ENCODE data around the gene GPS2.
"Not testable (repeated sequence)": the region's sequence is repeated elsewhere in the genome, so short reads cannot be mapped to it uniquely, and the experiment has no call there.

The GPS2 gene

DNA sequence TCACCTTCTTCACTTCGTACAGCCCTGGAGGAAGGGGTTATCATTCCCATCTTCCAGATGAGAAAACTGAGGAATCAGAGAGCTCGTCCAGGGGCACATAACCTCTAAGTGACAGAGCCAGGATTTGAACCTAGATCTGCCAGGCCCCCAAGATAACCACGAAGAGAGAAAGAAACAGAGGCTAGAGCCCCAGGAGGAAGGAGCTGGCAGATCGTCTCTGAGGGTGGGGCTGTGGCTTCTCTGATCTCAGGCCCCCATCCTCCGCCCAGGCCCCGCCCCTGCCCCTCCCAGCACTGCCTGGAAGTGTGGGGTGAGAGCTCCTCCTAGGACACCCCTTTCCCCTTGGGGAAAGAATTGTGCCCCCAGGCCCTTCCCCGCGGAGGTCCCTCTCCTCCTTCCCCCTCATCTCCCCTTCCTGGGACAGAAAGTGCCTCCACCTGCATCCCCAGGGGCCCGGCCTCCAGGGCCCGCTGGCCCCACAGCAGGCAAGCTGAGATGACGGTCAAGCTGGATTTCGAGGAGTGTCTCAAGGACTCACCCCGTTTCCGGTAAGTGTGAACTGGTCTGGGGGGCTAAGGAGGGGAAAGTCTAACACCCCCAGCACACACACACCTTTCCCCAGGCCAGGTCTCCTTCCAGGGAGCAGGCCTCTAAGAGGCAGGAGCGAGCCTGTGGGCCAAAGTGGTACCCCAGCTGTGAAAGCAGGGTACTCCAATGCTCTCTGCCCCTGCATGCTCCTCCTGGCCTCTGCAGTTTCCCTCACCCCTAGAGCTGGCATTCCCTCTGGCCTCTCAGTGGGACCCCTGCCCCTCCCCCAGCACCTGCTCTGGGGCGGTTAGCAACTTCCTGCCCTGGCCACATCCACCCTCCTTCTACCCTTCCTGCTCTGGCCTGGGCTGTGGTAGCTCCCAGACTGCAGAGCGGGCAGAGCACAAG is 21.3 kb upstream of the GPS2 start, which contains the start of gene ACAP1:
Gene ACAP1 (plus strand): TSS at position 290 of the 936 bp plus-strand sequence. CDS start 206 bp downstream, at position 496.
- DNase-seq, result no peak

DNA sequence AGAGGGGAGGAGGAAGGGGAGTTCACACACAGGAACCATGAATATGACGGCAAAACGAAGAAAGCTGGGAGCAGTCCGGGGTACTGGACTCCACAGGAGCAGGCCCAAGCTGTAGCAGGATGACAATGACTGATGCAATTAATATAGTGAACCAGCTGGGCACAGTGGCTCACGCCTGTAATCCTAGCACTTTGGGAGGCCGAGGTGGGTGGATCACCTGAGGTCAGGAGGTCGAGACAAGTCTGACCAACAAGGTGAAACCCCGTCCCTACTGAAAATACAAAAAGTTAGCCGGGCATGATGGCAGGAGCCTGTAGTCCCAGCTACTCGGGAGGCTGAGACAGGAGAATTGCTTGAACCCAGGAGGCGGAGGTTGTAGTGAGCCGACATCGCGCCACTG is 20.6 kb upstream of the GPS2 start:
- DNase-seq, result not testable (repeated sequence)

DNA sequence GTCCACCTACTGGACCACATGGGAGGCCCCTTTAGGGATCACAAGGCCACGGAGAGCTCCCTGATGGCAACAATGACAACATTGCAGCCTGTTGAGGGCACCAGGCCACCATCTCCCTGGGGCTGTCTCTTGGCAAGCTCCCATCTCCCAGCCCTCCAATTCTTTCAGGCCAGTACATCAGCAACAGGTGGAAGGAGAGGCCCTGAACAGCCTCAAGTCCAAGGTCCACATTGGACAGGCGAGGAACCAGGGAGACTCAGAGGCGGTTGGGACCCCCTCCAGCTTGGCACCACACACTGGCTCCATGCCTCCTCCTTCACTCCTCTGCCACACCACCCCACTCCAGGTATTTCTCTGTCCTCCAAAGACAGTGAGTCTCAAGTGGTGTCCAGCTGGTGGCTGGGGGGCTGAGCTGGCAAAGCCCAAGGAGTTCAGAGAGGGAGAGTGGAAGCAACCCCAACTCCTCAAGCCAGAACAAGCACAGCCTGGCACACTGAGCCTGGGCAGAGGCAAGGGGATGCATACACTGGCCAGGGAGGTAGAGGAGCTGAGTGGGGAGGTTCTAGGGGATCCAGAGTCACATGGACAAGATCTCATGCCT is 19.9 kb upstream of the GPS2 start:
- no peak for DNase-seq

DNA sequence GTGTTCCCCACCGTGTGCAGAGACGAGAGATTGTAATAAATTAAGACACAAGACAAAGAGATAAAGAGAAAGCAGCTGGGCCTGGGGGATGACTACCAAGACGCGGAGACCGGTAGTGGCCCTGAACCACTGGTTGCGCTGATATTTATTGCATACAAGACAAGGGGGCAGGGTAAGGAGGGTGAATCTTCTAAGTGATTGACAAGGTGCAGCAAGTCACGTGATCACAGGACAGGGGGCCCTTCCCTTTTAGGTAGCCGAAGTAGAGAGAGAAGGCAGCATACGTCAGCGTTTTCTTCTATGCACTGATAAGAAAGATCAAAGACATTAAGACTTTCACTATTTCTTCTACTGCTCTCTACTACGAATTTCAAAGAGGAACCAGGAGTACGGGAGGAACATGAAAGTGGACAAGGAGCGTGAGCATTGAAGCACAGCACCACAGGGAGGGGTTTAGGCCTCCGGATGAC is 17.5 kb upstream of the GPS2 start:
- not testable (repeated sequence) for DNase-seq

DNA sequence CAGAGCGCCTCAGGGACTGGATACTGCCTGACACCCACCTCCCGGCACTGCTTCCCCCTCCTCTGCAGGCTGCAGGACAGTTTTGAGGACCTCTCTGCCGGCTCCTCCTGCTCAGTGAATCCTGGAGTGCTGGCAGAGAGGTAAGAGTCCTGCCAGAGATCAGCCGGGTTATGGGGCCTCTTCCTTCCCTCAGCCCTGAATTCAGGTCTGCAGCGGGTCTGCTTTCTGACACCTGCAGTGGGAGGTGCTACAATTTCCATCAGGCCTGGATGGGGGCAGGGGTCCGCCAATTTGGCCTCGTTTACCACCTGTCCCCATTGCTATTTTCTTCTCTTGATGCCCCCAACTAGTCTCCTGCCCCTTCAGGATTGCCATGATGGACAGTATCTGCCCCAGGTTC is 17.0 kb upstream of the GPS2 start:
- DNase-seq, result no peak

DNA sequence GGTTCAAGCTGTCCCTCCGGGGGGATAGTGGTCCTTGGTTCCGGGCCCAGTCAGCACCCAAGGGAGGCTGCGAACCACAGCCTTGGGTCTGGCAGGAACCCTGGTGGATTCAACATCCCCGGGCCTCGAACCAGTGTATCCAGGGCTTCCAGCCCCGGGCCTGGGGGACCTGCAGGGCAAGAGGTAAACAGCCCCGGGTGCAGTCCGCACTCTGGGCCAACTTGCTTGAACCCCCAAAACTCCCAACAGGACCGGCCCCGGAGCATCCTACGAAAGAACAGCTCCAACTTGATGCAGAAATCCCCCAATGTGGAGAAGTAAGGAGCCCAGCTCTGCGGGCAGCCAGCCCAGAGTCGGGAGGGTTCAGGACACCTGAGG is 15.5 kb upstream of the GPS2 start:
- no peak for DNase-seq

DNA sequence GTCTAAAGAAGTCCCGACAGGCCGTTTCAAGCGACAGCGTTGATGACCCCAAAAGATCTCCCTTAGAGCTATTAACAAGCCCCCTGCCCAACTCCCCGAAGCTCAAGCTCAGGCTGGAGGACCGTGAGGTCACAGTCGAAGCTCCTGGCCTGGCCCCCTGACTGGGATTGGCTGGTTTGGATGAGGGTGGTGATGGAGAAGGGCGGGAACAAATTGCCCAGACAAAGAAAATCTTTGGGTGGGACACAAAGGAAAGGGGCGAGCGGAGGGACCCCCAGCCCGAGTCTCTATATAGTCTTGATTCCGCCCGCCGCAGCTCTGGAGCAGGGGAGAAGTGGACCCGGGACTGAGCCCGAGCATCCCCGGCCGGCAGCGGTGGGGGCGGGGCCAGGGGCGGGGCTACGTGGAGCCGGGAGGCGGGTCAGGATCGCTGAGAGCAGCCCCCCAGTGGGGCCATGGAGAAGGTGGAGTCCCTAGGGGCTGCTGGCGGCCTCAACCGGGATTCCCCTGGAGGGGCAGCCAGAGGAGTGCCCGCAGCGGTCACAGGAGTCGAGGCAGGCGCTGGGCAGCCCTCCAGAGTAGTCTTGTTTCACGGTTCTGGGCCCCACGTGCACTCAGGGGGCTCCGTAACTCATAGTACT is 15.0 kb upstream of the GPS2 start:
- DNase-seq, result no peak

DNA sequence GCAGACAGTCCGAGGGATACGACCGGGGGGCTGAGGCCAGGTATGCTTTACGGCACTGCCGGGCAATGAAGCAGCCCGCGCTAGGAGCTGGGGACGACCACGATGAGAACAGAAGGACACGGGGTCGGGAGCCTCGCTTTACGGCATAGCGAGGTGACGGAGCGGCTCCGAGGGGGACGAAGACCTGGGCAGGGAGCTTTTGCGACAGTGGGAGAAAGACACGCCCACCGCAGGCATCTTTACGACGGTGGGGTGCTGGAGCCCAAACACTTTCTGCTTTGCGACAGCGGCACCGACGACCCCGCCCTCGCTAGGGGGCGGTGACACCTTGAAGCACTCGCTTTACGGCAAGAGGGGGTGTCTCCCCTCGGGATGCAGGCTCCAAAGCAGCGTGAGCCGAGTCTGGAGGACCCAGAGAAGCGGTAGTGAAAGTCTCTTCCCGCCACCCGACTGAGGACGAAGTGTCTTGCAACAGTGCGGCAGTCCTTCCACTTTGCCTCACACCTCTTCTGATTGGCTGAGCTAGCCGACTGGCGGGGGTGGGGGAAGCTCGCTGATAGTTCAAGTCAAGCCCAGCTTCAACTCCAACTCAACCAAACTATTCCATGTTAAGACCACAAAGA is 14.3 kb upstream of the GPS2 start:
- peak; percentile 82 to 90 for DNase-seq

DNA sequence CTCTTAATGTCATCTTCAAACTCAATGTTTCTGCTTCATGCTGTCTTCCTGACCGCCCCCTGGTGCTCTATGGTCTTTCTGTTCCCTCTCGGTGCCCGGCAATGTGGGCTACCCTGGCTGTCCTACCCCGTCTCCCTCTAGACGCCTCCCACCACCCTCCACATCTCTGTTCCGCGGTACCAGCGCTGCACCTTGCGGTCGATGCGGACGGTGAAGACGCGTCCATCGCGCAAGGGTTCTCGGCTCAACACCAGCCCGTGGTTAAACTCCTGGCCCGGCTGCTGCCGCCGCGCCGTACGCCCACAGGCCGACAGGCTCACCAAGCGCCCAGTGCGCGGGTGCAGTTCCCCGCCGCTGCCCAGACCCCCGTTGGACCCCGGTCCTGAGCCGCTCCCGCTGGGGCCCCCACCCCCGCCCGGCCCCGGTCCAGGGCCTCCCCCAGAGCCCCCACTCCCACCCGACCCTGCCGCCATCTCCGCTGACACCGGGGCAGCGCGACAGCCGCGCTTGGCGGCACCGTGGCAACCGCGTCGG is 13.7 kb upstream of the GPS2 start, which contains the start of gene NEURL4:
Gene NEURL4 (minus strand): TSS at position 496 of the 534 bp plus-strand sequence. CDS start 23 bp downstream, at position 473.
- no peak for DNase-seq

DNA sequence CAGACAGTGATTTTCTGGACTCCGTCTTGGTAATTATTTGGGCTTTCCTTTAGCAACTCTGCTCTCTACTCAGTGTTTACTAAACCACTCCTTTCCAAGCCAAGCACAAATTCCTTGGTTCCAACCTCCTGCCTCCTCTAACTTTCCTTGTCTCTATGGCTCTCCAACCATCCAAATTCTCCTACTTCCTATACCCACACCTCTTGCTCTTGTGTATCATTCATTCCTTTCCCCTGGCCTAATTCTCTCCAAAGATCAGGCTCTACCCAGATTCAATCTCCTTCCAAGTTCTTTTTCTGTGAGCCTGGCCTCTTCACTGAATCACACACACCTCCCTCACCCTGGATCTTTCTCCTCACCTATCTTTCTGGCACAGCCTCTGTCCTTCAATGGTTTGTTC is 12.8 kb upstream of the GPS2 start:
- DNase-seq, result no peak

DNA sequence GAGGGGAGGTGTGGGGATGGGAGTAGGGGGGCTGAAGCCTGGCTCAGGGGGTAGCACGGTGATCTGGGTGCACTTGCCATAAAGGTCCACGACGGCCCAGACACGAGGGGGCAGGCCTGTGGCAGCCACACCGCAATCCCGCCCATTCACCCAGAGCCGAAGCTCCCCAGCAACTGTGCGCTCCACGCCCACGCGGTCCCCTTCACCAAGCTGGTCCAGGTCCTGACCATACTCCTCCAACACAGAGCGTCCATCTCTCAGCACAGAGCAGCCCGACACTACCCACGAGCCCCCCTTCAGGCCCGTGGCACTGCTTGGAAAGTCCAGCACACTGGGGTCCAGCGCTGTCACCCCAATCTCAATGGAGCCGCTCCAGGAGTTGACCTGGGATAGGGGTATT is 12.3 kb upstream of the GPS2 start:
- no peak for DNase-seq

DNA sequence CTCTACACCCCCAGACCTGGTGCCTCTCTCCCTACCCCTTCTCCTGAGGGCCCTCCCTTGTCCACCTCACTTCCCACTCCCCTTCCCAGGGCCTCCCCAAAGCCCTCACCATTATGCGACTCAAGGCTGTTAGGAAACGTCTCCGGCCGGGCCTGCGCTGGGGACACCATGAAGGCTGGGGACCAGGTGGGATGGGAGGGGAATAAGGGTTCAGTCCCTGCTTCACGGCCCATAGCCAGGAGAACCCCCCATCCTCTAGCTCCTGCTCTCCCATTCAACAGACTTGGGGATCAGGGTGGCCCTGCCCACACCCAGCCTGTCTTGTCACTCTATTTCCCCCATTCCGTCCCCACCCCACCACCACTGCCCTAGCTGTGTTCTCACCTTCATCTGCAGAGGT is 11.9 kb upstream of the GPS2 start:
- no peak for DNase-seq

DNA sequence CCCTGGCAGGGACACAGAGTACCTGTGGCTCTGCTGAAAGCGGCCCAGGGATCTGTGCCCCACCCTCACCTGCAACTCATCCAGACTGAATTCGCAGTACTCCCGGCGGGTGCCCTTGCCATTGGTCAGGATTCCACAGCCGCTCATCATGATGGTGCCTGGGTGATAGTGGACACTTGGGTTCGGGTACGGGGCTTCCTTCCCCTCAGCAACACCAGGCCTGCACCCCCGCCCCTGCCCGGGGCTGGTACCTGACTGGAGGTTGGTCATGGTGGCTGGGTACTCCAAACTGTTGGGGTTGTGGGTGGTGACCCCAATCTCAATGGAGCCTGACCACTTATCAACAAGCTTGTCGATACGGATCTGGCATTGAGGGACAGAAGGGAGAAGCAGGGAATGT is 11.0 kb upstream of the GPS2 start:
- no peak for DNase-seq

DNA sequence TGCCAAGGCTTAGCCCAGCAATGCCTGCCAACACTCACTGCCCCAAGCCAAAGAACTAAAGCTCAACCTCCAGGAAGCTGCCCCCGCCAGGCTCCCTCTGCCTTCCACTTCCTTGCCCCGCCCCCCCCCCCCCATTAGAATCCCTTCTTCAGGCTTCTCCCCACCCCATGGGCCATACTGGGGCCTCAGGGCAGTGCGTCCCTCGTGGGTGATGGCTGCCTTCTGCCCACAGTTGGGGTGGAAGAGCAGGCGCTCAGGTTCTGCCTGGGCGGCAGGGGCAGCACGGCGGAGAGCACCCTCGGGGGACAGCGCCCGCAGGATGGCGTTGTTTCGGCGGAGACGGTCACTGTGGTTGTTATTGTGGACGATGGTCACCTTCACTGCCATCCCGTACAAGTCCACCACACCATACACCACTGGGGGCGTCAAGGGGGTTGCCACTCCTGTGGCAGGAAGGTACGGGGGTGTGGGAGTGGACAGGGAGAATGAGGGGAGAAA is 9.9 kb upstream of the GPS2 start:
- no peak for DNase-seq

DNA sequence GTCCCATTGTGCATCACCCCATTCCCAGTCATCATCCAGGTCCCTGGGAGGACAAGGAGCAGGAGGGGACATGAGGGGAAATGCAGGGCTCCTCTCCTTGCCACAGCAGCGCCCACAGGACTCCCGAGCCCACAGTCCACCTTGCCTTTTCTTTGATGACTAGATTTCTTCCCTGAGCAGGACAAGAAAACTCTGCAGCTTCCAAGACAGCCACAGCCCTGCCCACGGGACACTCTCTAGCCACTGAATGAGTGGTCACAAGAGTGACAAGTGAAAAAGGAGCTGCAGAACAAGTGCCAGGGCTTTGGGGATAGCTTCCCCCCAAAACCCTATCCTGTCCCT is 9.2 kb upstream of the GPS2 start:
- DNase-seq, result no peak

DNA sequence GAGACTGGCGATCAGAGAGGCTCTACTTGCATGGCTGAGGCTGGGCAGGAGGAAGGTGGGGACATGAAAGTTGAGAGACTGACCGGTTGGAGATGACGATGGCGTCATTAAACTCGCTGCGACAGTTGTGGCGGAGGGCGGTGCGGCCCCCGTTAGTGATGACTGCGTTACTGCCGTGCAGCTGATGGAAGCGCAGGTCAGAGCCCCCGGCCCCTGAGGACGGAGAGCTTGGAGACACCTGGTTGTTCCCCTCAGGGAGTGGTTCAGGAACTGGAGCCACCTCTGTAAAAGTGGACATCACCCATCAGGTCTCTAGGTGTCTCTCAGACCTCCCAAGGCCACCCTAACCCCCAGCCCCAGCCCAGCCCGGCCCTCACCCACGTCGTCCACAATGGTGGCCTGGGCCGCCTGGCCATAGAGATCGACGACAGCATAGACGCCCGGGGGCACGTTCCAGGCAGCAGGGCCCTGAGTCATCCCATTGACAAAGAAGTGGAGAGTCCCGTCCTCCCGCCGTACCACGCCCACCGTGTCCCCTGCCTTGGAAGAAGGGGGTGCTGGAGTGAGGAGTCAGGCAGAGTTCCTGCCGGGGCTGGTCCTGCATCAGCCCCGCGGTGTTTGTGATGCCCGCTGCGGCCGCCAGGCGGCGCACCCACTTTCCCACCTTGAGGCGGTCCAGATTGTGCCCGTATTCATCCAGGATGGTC is 8.7 kb upstream of the GPS2 start:
- DNase-seq, result no peak

DNA sequence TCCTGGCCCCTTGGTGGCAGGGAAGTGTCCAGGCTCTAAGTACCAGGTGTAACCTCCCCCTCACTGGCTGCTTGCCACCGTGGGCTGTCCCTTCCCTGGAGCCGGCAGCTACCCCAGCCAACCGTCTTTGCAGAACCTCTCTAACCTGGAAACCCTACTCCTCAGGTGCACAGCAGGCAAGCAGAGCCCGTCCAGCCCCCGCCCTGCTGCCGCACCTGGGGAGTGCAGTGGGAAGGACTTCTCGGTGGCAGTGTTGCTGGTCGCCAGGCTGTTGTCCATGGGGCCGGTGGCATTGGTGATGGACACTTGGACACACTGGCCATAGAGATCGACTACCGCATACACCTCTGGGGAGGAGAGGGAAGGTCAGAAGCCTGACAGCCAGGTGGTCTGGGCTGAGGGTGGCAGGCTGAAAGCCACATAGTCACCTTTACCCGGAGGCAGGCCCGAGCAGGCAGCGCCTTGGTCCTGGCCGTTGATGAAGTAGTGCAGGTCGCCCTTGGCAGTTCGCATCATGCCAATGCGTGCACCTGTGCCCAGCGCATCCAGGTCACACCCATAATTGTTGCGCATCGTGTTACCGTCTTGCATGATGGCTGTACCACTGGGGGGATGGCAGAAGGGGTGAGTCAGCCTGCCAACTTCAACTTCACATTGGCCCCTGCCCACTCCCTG is 7.5 kb upstream of the GPS2 start:
- DNase-seq, result no peak

DNA sequence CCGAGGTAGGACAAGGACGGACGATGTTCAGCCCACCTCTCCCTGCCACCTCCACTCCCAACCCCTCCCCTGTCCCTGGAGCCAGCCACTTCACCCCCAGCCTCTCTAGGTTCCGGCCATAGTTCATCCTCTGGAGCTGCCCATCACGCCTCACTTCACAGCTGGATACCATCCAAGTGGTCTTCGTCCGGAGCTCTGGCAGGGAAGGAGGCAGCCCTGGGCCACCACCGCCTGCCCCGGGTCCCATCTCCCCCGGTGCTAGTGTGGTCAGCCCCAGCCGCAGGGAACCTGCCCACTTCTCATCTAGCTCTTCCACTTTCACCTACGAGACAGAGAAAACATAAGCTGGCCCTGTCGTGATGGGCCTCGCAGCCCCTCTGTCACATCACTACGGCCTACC is 6.3 kb upstream of the GPS2 start:
- DNase-seq, result no peak

DNA sequence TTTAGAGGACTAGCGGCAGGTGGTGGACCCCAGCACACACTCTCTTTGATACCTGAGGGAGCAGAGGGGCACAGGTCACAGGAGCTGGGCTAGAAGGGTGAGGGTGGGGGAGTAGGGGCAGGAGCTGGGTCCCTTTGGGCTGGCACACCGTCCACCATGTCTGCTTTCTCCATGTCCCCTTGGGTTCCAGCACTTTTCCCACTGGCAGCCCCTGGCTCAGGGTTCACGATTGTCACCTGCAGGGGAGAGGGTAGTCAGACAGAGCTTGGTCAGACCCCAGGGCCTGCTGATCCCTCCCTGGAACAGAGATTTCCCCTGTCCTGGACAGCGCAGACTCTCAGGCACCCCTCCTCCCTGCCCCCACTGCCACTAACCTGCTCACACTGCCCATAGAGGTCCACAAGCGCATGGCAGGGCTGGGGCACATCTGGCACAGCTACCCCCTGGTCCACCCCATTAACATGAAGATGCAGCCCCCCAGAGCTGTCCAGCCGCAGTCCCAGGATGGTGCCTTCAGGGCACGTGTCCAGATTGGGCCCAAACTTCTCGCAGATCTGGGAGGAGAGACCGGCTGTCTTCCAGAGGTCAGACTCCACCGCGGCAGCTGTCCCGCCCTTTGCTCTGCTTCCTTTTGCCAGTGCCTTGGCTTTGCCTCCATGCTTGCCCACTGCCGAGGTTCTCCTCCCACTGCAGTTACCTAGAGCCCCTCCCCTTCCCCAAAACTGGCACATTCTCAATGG is 3.1 kb upstream of the GPS2 start:
- DNase-seq, result no peak

DNA sequence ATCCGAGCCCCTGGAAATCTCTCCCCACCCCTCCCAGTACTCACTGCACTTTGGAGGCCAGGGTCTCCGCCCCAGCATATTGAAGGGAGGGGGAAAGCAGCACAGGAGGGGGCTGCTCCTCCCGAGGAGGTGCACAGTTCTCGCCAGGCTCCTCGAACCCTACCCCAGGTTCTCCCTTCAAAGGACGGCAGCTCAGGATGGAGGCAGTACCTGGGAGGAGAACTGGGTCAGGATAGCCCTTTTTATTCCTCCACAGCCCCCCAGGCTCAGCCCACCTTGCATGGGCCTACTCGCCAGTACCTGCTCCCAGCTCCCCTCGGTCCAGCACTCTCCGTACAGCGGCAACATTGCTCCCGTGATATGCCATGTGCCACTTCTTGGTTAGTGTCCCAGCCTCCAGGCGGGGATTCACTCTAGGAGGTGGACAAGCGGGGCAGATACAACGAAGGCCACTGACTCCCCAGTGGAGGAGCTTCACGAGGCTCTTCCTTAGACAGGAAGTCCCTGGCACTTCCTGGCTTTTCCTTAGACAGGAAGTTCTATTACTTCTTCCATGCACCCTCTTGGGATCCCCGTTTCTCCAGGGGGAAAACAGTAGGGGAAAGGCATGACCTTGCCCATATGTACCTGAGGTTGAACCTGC is 2.1 kb upstream of the GPS2 start:
- DNase-seq, result no peak

Measured in cerebellar nuclear complex (tissue), 1 donor.